HG03432 (cell line): ENCODE measurements around the gene OR51E1.

Experiments used
- ATAC-seq: cut with Tn5 transposase; IDR thresholded peaks from one replicate; pipeline ENCODE4 v1.9.1; 2021; ENCODE audit warnings: mild to moderate bottlenecking, moderate library complexity; ENCODE audit not compliant: unreplicated experiment

Gene OR51E1

DNA sequence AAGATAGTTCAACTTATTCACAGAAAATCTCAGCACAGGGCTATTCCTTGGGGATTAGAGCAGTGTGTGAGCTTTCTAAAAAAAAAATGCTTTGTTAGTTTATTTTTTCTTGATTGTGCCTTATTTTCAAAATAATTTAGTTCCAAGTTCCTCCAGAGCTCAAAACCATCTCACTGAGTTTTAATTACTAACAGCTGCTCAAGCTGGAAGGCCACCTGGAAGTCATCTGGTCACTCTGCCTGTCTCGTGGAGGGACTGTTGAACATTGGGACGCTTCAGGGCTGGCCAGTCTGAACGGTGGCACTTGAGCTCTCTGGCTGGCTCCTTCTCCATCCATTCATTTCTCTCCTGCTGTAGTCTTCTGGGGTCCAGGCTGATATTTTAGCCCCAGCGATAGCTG lies 4.0 kb downstream of the OR51E1 start:
- ATAC-seq = no peak

DNA sequence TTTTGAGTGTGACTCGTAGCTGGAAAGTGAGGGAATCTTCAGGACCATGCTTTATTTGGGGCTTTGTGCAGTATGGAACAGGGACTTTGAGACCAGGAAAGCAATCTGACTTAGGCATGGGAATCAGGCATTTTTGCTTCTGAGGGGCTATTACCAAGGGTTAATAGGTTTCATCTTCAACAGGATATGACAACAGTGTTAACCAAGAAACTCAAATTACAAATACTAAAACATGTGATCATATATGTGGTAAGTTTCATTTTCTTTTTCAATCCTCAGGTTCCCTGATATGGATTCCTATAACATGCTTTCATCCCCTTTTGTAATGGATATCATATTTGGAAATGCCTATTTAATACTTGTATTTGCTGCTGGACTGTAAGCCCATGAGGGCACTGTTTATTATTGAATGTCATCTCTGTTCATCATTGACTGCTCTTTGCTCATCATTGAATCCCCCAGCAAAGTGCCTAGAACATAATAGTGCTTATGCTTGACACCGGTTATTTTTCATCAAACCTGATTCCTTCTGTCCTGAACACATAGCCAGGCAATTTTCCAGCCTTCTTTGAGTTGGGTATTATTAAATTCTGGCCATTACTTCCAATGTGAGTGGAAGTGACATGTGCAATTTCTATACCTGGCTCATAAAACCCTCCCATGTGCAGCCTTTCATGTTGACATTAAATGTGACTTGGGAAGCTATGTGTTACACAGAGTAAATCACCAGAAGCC lies 11.0 kb downstream of the OR51E1 start:
- no peak for ATAC-seq

DNA sequence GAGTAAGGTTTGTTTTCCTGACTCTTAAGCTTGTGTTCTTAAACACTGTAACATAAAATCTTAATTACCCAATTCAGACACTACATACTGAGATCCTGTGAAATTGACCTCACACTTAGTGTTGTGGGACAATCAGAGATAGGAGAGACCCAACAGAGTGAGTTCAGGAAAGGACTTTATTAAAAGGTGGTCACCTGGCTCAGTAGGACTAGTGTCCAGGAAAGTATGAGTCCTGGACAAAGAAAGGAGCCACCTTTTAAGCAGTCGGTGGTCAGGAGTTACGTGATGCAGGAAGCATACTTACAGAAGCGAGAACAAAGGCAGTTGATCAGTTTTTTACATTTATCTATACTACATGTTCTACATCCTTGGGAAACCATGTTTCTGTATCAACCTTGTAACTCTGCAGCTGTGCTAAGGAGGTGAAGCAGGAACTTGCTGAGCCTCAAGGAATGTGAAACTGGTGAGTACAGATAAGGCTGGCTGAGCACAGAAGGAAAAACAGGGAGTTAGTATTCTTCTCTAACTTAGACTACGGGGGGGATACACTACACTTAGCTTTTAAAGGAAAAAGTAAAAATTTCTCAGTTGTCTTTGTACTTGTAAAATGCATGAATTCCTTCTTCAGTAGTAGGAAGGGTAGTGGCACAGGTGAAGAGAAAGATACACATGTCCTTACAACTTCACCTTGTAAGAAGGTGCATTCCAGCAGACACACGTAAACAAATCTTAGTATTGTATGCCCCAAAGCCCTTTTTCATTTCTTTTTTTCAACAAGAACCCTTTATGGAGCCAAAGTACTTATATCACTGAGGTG lies 15.1 kb downstream of the OR51E1 start:
- no peak for ATAC-seq

DNA sequence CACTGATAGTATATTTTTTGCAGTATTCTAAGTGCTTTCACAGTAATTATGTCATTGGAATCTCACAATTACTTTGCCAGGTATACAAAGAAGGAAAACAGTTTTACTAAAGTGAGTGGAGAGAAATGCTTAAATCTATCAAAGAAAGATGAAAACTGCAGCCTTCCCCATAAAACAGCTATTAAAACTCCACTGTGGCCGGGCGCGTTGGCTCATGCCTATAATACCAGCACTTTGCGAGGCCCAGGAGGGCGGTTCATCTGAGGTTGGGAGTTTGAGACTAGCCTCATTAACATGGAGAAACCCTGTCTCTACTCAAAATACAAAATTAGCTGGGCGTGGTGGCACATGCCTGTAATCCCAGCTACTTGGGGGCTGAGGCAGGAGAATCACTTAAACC lies 19.1 kb downstream of the OR51E1 start:
- no peak for ATAC-seq

DNA sequence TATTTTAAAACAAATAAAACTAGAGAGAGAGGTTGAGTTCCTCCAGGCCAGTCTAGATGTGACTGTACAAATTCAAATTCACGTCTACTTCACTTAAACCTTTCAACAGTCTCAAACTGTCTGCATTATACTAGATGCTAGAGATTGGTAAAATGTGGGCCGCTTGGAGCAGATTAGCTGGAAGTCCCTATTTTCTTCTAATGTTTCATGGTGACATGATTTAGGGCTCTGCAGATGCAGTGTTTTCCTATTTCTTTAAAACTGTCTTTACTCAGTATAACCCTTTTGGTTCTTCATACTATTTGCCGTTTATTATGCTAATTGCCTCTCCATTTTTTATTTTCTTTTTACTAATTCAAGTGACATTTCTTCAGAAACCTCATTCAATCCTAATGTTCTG lies 20.4 kb downstream of the OR51E1 start:
- no peak for ATAC-seq

DNA sequence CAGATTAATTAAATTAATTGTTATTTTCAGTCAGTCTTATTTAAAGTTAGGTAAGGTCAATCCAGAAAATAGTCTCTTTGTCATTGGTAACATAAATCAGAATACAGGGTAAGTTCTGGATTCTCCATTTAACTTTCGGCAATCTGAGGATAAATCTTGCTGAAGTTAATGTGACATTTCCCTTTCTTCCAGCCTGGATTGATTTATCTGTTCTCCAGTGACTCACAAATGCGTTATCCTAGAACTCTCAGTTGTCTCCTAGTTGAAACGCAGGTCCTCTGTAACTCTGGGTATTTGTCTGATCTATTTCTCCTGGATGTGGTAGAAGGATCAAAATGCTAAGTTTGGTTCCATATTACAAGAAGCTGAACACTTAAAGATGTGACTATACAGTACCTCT lies 21.0 kb downstream of the OR51E1 start:
- ATAC-seq = no peak

DNA sequence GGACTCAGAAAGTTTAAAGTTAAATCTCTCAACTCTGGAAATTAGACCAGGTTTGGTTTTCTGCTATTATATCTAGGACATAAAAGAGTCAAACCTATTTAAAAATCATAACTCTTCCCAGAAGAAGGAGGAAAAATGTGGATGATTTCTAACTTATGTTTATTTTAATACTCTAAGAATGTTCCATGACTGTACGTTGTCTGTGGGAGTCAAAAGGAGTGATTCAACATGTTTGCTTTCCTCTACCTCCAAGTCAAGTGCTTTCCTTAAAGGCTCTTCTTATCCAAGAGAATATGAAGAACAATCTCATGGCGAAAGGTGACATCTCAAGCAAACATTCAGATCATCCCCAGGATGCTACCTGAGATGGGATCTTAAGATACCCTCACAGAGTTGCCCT lies 21.6 kb downstream of the OR51E1 start:
- no peak for ATAC-seq

DNA sequence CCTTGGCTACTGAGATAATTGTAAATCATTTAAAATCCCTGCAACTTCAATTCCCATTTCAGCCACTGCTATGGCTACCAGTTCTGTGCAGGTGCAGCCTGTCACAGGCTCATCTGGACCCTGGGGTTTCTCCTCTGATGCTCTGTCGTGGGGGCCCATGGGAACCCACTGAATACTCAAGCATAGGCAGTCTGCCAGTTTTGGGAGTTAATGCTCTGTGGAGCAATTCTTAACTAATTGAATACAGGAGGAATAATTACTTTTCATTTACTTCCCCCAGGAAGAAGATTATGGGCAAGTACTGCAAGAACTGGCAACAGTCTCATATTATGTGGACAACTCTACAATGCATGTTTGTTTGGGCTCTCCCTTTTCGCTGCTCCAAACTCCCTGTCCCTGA lies 28.0 kb downstream of the OR51E1 start:
- no peak for ATAC-seq

DNA sequence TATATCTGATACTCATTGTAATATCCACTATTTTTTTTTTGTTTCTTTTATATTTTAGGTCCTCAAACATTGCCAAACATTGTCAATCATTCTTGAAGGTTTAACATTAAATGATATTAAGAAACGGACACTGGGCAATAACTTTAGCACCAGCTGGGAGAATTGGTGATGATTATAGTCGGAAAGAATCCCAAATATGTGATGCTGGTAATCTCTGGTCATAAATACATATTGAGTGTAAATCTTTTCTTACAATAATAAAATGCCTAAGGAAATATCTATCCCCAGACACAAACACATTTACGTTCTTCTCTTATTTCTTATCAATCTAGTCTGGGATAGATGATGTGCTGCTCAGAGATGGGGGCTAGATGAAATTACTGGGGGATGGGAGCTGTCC lies 28.7 kb downstream of the OR51E1 start:
- no peak for ATAC-seq

DNA sequence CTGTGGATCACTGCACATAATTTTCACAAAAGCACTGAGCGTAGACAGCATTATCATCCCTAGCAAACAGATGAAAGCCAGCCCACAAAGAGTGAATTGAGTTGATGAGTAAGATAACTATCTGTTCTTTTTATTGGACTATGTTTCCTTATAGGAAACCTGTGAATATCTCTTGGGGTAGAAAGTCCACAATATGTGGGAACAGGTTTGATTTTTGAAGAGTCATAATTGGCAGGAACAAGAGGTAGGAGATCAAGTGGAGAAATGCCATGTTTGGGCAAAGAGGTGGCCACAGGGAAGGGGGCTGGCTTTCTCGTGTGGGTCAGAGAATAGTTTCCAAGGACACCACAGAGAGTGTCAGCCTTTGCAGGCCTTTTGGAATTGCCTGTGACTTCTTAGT lies 30.0 kb downstream of the OR51E1 start:
- no peak for ATAC-seq

DNA sequence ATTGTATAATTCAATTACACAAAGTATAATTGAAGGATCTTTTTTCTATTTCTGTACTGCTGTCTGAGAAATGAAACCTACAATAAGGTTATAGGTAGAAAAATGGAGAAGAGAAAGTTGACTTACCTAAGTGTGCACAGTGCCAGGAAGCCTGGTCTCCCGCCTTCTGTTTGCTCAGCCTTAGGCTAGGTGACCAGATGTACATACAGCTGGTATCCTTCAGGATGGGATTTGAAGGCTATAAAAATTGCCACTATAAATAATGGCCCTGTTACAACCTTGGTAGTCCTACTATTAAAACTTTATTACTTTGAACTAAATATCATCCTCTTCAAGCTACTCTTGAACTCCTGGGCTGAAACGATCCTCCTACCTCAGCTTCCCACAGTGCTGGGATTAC lies 34.2 kb downstream of the OR51E1 start:
- ATAC-seq = no peak

DNA sequence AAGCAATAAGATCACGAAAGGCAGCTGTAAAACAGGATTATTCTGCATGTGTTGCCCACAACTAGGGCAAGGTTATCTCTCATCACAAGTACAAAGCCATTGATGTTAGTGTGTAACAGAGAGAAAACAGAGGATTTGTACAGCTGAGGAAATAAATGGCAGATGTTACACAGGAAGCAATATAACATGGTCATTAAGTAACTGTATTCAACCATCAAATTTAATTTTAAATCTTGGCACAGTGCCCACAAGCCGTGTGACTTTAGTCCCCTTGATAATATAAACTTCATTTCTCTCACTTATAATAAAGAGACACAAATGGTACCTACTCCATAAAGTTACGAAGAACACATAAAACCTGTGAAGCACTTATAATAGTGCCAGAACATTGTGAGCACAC lies 36.6 kb downstream of the OR51E1 start:
- ATAC-seq = no peak

DNA sequence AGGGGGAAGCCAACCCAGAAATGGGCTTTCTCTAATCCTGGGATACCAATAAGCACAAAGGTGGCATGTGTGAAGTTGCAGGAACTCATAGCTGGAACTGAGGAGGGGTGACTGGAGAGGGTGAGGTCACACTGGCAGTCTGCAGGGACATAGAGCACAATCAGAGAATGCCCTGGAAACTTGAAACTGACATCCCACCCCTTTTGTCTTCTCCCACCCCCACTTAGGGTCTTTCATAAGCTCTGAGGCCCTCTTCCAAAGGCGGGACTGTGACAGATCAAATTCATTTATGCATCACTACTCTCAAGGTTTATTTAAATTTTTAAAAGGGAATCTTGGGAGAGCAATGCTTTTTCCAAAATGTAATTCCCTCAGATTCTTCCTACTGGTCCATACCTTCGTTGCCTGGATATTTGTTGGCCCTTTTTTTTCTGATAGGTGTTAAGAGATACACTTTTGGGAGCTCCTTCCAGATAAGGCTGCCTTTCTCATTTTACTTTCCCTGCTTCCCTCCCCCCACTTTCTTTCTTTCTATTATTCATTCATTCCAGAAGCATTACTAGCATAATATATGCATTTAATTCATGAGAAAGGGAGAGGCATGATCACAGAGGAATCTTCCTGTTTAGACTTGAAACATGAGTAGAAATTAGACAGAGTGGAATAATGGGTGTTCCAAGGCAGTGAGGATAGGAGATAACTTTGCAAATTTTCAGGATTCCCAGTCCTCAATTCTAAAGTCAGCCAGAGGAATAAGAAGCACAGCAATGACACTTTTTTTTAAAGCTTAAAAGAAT lies 39.0 kb downstream of the OR51E1 start:
- ATAC-seq = no peak

DNA sequence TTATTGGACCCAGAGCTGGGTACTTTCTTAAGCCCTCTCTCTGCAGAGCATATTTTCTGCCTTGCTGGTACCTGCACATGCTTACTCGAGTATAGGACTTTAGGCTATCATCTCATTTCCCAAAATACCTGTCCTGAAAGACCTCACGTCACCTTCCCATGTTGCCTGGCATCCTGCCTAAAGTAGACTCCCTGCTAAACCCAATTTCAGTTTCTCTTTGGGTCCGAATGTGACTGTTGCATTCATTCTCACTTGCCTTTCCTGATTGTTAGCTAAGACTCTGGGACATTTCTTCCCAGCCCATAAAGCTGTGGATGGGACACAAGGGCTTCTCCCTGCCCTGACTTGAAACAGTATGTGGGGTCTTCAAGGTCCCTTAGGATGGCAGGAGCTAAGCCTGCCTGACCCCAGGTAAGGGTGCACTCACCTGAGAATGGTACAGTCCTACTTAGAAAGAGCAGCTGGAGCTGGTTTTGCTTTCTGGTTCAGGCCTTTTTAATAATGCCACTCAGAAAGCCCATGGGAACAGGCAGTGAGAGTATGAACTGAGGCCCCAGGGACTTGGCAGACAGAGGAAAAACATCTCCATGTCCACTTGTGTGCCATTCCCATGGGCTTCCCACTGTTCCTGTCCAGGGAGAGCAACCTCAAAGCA lies 41.0 kb downstream of the OR51E1 start:
- ATAC-seq = no peak

DNA sequence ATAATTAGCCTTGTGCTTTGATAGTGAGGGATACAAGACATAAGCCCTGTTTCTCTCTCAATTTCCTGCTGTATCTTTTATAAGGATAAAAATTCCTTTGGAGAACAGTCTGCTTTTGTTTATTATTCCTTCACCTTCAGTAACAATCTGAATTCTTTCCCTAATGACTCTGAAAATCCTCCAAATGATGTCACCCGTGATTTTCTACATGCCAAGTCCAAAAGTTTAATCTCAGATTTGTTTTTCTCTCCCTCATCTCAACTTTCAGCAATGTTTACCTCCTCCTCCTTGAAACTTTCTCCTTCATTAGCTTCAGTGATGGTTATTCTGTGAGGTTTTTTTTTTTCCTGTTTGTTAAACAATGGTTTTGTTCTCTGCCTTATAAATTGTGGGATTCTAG lies 51.7 kb downstream of the OR51E1 start:
- ATAC-seq = no peak

DNA sequence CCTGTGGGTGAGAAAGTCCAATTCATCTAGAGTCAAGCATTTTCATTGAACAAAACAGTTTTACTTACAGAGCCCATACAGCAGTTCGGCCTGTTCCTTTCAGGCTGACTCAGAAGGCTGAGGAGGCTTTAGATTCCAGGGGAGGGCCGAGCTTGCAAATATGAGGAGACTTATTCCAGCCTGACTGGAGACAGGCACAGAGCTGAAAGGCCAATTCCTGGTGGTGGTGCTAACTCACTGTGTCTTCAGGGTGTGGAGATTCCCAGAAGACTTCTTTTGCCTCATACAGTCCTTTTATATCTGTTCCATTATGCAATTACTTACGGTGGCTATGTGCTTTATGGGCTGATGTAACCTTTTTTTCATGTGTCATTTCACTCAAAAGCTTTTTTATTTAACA lies 53.8 kb downstream of the OR51E1 start, which contains the start of gene OR51E2:
Gene OR51E2, minus strand, starts transcription at position 269 of the 400 bp plus-strand sequence. CDS start 15,142 bp downstream, outside the sequence.
- no peak for ATAC-seq

DNA sequence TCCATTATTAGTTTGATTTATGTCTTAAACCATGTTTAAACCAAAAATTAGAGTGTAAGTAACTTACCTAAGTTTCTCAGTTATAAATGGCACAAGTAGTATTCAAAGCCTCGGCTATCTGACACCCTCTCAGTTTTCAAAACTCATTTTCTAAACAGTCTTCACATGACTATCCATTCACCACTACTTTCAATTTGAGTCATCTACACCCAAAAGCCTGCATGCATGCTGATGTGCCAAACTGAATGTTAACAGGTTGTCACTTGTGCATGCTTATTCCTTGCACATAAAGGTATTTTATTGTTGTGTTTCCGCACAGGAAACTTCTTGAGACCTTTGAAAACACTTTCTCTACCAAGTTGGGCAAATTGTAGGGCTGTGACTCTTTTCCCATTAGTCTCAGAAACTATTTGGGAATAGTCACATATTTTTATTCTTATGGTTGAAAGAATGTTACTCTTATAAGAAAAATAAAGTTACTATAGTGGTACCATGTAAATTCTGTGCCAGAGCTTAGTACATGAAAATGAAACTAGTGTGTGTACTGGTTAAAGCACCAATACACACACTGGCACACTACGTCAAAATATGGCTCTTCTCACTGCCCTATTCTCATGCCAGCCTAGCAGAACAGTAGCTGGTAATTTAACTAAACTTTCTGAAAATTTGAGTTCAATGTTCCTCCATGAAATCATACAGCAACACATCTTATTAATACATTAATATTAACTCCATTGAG lies 56.1 kb downstream of the OR51E1 start:
- peak; percentile 93 for ATAC-seq

DNA sequence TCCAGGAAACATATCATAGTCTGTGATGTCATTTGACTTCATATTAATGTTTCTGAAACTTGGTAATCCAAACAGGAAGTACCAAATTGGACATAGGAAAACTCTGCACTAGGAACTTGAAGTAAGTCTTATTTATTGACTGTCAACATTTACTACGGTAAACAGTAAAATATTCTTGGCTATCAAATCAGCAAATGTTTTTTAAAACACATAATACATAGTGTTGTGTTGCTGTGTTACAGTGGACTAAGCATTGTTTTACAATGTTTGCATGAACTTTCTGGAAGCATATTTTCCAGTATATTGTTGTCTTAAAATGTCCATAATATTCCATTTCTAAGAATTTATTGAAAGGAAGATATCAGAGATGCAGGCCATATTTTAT lies 56.6 kb downstream of the OR51E1 start:
- no peak for ATAC-seq

DNA sequence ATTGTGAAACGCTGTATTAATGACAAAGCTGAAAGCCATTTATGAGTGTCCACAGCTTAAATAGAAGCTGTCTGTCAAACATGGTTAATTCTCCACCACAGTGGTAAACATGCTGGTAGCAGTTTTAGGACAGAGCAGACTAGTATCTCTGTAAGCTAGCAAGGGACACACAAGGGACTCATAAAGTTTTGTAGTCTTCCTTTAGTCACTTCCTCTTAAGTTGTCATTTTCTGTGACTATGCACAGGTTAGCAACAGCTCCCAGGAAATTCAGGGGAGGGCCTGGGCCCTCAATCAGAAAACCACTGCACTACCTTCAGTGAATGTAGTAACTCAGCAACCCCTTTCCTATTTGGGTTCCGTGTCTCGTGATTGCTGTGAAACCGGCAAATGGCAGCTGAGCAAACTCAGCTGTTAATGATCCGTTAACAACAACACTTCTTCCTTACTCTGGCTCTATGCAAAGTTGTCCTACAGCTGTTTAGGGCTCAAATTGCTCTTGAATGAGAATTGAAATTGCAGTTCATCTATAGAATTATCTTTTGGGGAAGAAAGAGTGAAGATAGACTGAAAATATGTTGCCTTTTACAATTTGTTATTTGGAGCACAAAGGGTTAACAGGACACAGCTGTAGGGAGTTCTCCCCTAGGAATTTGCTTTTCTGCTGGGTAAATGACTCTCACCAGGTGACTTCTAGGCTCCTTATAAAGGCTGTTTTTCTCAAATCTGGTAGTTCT lies 60.4 kb downstream of the OR51E1 start, which contains the start of gene MMP26:
Gene MMP26, plus strand, starts transcription at position 731 of the 736 bp plus-strand sequence.
- ATAC-seq = peak; percentile 40
